ENCODE data around the gene MINDY4. TPM values are rescaled to one million over a fixed set of nuclear protein-coding genes. Genes with fewer than 3 reads are reported as not detected.

The MINDY4 gene
- total RNA-seq, 2 donors from 2014 or later: 2.2 to 4.2 TPM

DNA sequence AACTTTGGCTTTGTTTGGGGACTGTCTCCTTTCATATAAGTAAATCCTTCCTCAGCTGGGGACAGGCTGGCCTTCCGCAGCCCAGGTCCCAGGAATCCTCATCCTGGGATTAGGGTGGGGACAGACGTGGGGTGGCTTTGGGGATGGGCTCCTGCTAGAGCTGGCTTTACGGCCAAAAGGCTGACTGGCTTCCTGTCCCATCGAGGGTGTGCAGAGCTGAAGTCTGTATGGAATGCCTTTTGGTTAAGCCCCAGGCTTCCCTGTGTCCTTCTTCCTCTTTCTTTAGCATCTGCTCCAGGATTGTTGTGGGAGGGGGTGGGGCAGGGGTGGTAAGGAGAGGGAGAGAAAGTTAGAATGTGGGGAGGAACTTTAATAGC is 81.1 kb downstream of the MINDY4 start:
- H3K9ac ChIP-seq (ENCODE audit: low read depth in 2 of 2, low read length in 2 of 2): no peak overlapping the region
- no peaks in the 10 kb centered on the region for H3K27me3 ChIP-seq
- no peaks in the 10 kb centered on the region for H3K9me3 ChIP-seq
- H3K4me3 ChIP-seq: no peak overlapping the region
- H3K4me1 ChIP-seq: no peaks in the 10 kb centered on the region
- DNase-seq: no peak
- H3K36me3 ChIP-seq: no peaks in the 10 kb centered on the region
- TF ChIP-seq, protein P1, sequence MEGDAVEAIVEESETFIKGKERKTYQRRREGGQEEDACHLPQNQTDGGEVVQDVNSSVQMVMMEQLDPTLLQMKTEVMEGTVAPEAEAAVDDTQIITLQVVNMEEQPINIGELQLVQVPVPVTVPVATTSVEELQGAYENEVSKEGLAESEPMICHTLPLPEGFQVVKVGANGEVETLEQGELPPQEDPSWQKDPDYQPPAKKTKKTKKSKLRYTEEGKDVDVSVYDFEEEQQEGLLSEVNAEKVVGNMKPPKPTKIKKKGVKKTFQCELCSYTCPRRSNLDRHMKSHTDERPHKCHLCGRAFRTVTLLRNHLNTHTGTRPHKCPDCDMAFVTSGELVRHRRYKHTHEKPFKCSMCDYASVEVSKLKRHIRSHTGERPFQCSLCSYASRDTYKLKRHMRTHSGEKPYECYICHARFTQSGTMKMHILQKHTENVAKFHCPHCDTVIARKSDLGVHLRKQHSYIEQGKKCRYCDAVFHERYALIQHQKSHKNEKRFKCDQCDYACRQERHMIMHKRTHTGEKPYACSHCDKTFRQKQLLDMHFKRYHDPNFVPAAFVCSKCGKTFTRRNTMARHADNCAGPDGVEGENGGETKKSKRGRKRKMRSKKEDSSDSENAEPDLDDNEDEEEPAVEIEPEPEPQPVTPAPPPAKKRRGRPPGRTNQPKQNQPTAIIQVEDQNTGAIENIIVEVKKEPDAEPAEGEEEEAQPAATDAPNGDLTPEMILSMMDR (IDR thresholded peaks at IDR 0.05): no peak
- H3K27ac ChIP-seq: no peak overlapping the region
- intact Hi-C loops (cut with DNase I): no loop called here

DNA sequence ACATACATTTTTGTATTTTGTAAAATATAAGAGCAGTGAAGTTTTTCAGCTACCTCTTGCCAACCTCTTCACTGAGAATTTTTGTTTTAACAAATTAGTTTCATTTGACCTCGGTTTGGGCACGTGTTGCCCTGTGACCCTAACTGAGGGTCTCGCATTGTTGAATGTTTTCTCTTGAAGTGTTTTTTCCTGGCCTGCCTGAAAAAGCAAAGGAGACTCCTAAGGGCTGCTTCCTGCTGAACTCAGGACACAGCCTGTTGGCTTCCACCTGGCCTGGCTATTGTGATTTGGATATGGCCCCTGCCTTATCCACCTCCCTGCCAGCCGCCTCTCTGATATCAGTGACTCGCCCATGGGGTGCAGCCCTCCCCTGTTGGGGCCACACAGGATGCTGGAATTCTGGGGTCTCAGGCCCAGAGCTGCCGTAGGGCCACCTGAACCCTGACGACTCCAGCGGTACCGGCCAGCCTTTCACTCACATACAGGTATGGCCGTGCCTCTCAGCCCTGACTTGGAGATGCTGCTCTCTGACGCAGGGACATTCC is 81.6 kb downstream of the MINDY4 start:
- intact Hi-C loops (cut with DNase I): no loop called here
- Histone ChIP-seq H3K4me3 (no peak overlapping the region), H3K36me3 (no peaks in the 10 kb centered on the region), H3K4me1 (no peaks in the 10 kb centered on the region), H3K9ac (ENCODE audit: low read depth in 2 of 2, low read length in 2 of 2) (no peak overlapping the region), H3K9me3 (no peaks in the 10 kb centered on the region), H3K27ac (no peak overlapping the region), H3K27me3 (no peaks in the 10 kb centered on the region)
- DNase-seq: no peak
- TF ChIP-seq, protein P1 (IDR thresholded peaks at IDR 0.05): no peak

DNA sequence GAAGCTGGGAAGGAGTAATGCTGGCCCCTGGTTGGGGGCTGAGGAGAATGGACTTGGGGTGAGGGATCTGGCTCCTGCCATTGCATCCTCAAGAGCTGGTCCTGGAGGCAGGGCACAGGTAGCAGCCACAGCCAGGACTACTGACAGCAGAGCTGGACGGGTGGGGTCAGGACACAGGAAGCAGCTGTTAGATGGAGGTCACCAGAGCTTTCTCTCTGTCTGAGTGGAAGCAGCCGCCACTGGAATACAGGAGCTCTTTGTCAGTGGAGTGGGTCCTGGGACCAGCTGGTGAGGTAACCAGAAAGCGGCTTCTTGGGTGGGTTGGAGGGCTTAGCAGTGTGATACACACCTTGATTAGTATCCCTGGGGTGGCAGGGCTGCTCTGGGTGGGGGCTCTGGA is 82.4 kb downstream of the MINDY4 start:
- intact Hi-C loops (cut with DNase I): no loop called here
- Histone ChIP-seq H3K4me1 (no peaks in the 10 kb centered on the region), H3K9me3 (no peaks in the 10 kb centered on the region), H3K9ac (ENCODE audit: low read depth in 2 of 2, low read length in 2 of 2) (no peak overlapping the region), H3K4me3 (no peak overlapping the region), H3K27ac (no peak overlapping the region), H3K36me3 (no peaks in the 10 kb centered on the region), H3K27me3 (no peaks in the 10 kb centered on the region)
- no peak for DNase-seq
- TF ChIP-seq, protein P1 (IDR thresholded peaks at IDR 0.05): no peak

DNA sequence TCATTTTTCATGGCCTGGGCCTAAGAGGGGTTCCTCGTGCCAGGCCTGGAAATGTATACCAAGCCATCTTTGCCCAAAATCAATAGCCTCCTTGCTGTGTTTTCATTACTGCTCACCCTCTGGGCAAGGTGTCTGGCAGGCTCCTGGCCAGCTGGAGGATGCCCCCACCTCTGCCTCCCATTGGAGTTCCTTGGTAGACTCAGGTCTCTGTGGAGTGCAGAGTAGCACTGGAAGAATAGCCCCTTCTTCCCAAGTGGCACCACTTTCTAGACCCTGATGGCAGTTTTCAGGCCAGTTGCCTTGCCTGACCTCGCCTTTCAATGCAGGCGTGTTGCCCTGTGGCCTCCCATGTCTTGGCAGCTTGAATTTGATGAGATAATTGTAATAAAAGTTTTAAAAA is 84.7 kb downstream of the MINDY4 start:
- no peaks in the 10 kb centered on the region for H3K27me3 ChIP-seq
- intact Hi-C loops (cut with DNase I): no loop called here
- H3K9me3 ChIP-seq: no peaks in the 10 kb centered on the region
- H3K36me3 ChIP-seq: no peaks in the 10 kb centered on the region
- no peak overlapping the region for H3K27ac ChIP-seq
- DNase-seq: no peak
- TF ChIP-seq, protein P1 (IDR thresholded peaks at IDR 0.05): no peak
- no peak overlapping the region for H3K9ac ChIP-seq (ENCODE audit: low read depth in 2 of 2, low read length in 2 of 2)
- H3K4me1 ChIP-seq: no peaks in the 10 kb centered on the region
- no peak overlapping the region for H3K4me3 ChIP-seq

DNA sequence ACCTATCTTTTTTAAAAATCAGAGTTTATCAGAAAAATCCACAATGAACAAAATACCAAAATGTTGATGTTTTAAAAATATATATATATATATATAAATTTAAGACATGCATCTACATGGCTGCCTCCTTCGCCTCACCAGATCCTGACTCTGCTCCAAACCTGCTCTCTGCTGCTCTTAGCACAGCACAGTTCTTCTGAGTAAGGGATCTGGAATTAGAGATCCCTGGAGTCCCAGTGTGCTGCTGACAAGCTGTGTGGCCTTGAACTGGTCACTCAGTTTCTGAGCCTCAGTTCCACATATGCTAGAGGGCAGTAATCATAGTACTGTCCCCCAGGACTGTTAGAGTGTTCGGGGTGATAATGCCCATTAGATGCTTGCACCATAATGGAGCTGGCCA is 87.4 kb downstream of the MINDY4 start:
- H3K4me3 ChIP-seq: no peak overlapping the region
- H3K9me3 ChIP-seq: no peaks in the 10 kb centered on the region
- no peaks in the 10 kb centered on the region for H3K4me1 ChIP-seq
- intact Hi-C loops (cut with DNase I): no loop called here
- no peak for DNase-seq
- H3K36me3 ChIP-seq: no peaks in the 10 kb centered on the region
- H3K27me3 ChIP-seq: no peaks in the 10 kb centered on the region
- TF ChIP-seq, protein P1 (IDR thresholded peaks at IDR 0.05): no peak
- H3K9ac ChIP-seq (ENCODE audit: low read depth in 2 of 2, low read length in 2 of 2): no peak overlapping the region
- no peak overlapping the region for H3K27ac ChIP-seq
